ENCODE results near the gene CCNB2.

DNA sequence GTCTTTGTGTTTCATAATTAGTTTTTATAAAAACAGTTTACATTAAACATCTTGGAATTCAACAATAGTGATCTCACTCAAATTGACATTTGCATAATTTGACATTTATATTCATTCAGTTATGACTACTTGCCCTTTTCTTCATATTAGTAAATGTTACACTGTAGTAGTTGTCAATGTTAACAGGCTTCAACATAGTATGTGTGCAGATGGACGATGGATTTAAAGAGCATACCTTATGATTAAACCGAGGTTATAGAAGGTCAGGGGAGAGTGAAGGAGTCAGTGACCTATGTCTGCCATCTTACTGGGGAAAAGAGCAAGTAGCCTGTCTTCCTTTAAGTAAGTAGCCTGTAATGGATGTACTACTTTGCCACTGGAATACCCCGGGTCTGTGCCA, 8.5 kb upstream of the CCNB2 start:
- no peak for TF ChIP-seq CTCF (IDR thresholded peaks at IDR 0.05 in 2 of 3, conservative IDR thresholded peaks at IDR 0.05 in 1 of 3; ENCODE audit: control insufficient read depth in 2 of 3, extremely low read depth in 1 of 3, insufficient read depth in 1 of 3, low read depth in 3 of 3, low read length in 3 of 3)
- TF ChIP-seq, protein P1, sequence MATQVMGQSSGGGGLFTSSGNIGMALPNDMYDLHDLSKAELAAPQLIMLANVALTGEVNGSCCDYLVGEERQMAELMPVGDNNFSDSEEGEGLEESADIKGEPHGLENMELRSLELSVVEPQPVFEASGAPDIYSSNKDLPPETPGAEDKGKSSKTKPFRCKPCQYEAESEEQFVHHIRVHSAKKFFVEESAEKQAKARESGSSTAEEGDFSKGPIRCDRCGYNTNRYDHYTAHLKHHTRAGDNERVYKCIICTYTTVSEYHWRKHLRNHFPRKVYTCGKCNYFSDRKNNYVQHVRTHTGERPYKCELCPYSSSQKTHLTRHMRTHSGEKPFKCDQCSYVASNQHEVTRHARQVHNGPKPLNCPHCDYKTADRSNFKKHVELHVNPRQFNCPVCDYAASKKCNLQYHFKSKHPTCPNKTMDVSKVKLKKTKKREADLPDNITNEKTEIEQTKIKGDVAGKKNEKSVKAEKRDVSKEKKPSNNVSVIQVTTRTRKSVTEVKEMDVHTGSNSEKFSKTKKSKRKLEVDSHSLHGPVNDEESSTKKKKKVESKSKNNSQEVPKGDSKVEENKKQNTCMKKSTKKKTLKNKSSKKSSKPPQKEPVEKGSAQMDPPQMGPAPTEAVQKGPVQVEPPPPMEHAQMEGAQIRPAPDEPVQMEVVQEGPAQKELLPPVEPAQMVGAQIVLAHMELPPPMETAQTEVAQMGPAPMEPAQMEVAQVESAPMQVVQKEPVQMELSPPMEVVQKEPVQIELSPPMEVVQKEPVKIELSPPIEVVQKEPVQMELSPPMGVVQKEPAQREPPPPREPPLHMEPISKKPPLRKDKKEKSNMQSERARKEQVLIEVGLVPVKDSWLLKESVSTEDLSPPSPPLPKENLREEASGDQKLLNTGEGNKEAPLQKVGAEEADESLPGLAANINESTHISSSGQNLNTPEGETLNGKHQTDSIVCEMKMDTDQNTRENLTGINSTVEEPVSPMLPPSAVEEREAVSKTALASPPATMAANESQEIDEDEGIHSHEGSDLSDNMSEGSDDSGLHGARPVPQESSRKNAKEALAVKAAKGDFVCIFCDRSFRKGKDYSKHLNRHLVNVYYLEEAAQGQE (IDR thresholded peaks at IDR 0.05; ENCODE audit: low read depth, low read length), result no peak

All from GM12878 (cell line).